T-helper 1 cell treated with Interleukin-12 subunit alpha and Interleukin-12 subunit beta and Interleukin-4 antibody, amounts not matched to agents 30 μg/mL and 1 μg/mL, for 36 hours (primary cell): ENCODE data around the gene SPTBN4.
A peak's percentile ranks its signal among the peaks of the same experiment; 100 is the strongest.

Experiments used
- H3K27ac Mint-ChIP-seq: one replicate; pipeline ENCODE4 v1.8.0; 2021; ENCODE audit warnings: mild to moderate bottlenecking, mixed read lengths
- H3K27me3 Mint-ChIP-seq: one replicate; pipeline ENCODE4 v1.8.0; 2021; ENCODE audit warnings: low read depth, mixed read lengths
- H3K36me3 Mint-ChIP-seq: one replicate; pipeline ENCODE4 v1.8.0; 2021; ENCODE audit warnings: low read depth, mixed read lengths
- H3K4me1 Mint-ChIP-seq: one replicate; pipeline ENCODE4 v1.8.0; 2021; ENCODE audit warnings: low read depth, mixed read lengths
- H3K4me3 Mint-ChIP-seq: one replicate; pipeline ENCODE4 v1.8.0; 2021; ENCODE audit warnings: mild to moderate bottlenecking, moderate library complexity, mixed read lengths
- H3K9me3 Mint-ChIP-seq: one replicate; pipeline ENCODE4 v1.8.0; 2021; ENCODE audit warnings: mixed read lengths

SPTBN4 gene

DNA sequence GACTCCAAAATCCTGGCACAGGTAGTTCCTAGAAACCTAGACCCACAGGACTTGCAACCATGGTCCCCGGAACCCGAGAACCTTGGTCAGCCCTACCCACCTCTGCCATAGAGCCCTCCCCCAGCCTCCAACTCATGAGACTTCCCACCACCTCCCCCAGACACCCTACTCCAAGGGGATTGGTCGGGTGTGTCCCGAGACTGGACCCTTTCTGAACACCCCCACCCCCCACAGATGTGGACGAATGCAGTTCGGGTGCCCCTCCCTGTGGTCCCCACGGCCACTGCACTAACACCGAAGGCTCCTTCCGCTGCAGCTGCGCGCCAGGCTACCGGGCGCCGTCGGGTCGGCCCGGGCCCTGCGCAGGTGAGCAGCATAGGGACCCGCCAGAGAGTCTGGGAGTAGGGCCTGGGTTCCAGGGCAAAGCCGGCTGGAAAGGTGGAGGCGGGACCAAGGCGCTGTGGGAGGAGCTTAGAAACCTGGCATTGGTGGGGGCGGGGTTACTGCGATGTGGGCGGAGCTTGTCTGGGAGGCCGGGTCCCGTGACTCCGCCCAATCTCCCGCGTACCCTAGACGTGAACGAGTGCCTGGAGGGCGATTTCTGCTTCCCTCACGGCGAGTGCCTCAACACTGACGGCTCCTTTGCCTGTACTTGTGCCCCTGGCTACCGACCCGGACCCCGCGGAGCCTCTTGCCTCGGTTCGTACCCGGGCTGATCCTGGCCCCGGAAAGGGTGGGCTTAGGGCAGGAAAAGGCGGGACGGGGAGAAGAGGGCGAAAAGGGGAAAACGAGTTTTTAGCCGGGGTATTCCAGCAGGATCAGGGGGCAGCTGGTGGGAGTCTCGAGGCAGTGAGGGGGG is 146.3 kb downstream of the SPTBN4 start:
- Mint-ChIP-seq H3K27ac (peak overlapping the region; percentile 99), H3K4me3 (peak overlapping the region; percentile 99), H3K36me3 (peaks cover 3% of the 10 kb centered on the region), H3K4me1 (peaks cover 39% of the 10 kb centered on the region), H3K27me3 (no peaks in the 10 kb centered on the region), H3K9me3 (no peaks in the 10 kb centered on the region)

DNA sequence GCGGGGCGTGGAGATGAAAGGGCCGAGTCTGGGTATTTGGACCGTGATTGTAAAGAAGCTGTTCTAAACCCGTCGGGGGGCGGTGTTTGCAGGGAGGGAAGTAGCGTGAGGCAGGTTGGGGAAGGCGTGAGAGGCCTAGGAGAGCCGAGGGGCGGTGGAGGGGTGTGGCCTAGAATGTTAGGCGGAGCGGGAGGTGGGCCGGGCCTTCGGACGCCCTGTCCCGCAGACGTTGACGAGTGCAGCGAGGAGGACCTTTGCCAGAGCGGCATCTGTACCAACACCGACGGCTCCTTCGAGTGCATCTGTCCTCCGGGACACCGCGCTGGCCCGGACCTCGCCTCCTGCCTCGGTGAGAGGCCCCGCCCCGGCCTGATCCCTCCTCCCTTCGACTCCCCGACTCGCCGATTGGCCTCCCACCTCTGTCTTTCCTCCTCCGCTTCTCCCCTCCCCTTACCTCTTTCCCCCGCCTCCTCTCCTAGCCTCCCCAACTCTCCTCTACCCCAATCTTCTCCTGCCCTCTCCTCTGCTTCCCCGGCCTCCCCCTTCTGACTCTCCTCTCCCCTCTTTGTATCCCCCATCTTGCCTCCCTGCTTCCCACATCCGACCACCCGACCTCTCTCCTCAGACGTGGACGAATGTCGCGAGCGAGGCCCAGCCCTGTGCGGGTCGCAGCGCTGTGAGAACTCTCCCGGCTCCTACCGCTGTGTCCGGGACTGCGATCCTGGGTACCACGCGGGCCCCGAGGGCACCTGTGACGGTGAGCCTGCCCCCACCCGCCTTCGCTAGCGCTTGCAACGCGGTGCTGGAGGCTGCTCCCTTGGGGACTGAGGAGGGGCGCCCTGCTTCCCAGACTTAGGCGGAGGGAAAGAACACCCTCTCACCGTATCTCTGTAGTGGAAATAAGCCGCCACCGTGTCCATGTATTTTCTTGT is 147.2 kb downstream of the SPTBN4 start:
- no peaks in the 10 kb centered on the region for H3K9me3 Mint-ChIP-seq
- H3K4me3 Mint-ChIP-seq = peak overlapping the region; percentile 99
- H3K27me3 Mint-ChIP-seq = no peaks in the 10 kb centered on the region
- H3K36me3 Mint-ChIP-seq = peaks cover 3% of the 10 kb centered on the region
- H3K4me1 Mint-ChIP-seq = peaks cover 35% of the 10 kb centered on the region
- H3K27ac Mint-ChIP-seq = peak overlapping the region; percentile 99

- Mint-ChIP-seq H3K9me3 (no peaks in the 10 kb centered on the region), H3K27ac (peak overlapping the region; percentile 99), H3K4me1 (peaks cover 36% of the 10 kb centered on the region), H3K27me3 (no peaks in the 10 kb centered on the region), H3K36me3 (peaks cover 10% of the 10 kb centered on the region), H3K4me3 (peak overlapping the region; percentile 99)
These were observed 148.0 kb downstream of the SPTBN4 start for GRCh38 chr19:40614622-40615411.

- Mint-ChIP-seq H3K27ac (no peak overlapping the region), H3K9me3 (no peaks in the 10 kb centered on the region), H3K36me3 (peaks cover 12% of the 10 kb centered on the region), H3K4me1 (peaks cover 28% of the 10 kb centered on the region), H3K27me3 (no peaks in the 10 kb centered on the region), H3K4me3 (no peak overlapping the region)
These were observed 149.4 kb downstream of the SPTBN4 start for GRCh38 chr19:40616178-40616577.

- Mint-ChIP-seq H3K4me1 (peaks cover 30% of the 10 kb centered on the region), H3K36me3 (peaks cover 17% of the 10 kb centered on the region), H3K27ac (no peak overlapping the region), H3K27me3 (no peaks in the 10 kb centered on the region), H3K9me3 (no peaks in the 10 kb centered on the region), H3K4me3 (no peak overlapping the region)
These were observed 150.1 kb downstream of the SPTBN4 start for GRCh38 chr19:40616941-40617340.

DNA sequence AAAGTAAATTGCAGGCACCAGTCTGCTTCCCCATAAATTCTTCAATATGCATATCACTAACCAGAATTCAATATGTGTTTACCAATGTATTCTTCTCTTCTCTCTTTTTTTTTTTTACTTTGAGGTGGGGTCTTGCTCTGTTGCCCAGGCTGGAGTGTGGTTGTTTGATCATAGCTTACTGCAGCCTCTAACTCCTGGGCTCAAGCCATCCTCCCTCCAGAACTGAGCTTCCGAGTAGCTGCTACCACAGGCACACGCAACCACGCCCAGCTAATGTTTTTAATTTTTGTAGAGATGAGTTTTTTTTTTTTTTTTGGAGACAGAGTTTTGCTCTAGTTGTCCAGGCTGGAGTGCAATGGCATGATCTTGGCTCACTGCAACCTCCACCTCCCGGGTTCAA is 151.2 kb downstream of the SPTBN4 start:
- H3K36me3 Mint-ChIP-seq = peaks cover 22% of the 10 kb centered on the region
- H3K4me1 Mint-ChIP-seq = peaks cover 22% of the 10 kb centered on the region
- no peaks in the 10 kb centered on the region for H3K27me3 Mint-ChIP-seq
- no peak overlapping the region for H3K4me3 Mint-ChIP-seq
- H3K27ac Mint-ChIP-seq = no peak overlapping the region
- H3K9me3 Mint-ChIP-seq = no peaks in the 10 kb centered on the region

GRCh38 chr19:40619333-40620160 is 152.7 kb downstream of the SPTBN4 start:
- H3K27ac Mint-ChIP-seq = peak overlapping the region; percentile 60
- no peaks in the 10 kb centered on the region for H3K9me3 Mint-ChIP-seq
- peaks cover 27% of the 10 kb centered on the region for H3K36me3 Mint-ChIP-seq
- H3K27me3 Mint-ChIP-seq = no peaks in the 10 kb centered on the region
- no peak overlapping the region for H3K4me3 Mint-ChIP-seq
- peaks cover 18% of the 10 kb centered on the region for H3K4me1 Mint-ChIP-seq

DNA sequence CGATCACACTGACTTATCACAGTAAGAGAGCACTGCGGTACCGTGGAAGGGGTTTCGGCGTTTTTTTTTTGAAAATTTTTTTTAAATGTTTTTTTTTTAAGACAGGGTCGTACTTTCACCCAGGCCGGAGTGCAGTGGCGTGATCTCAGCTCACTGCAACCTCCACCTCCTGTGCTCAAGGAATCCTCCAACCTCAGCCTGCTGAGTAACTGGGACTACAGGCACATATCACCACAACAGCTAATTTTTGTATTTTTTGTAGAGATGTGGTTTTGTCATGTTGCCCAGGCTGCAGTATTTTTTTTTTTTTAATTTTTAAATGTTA is 153.3 kb downstream of the SPTBN4 start:
- H3K4me1 Mint-ChIP-seq = peaks cover 15% of the 10 kb centered on the region
- H3K36me3 Mint-ChIP-seq = peaks cover 30% of the 10 kb centered on the region
- no peaks in the 10 kb centered on the region for H3K27me3 Mint-ChIP-seq
- H3K27ac Mint-ChIP-seq = no peak overlapping the region
- no peaks in the 10 kb centered on the region for H3K9me3 Mint-ChIP-seq
- no peak overlapping the region for H3K4me3 Mint-ChIP-seq

GRCh38 chr19:40621283-40621682 is 154.5 kb downstream of the SPTBN4 start:
- H3K36me3 Mint-ChIP-seq = peaks cover 30% of the 10 kb centered on the region
- no peak overlapping the region for H3K27ac Mint-ChIP-seq
- H3K4me3 Mint-ChIP-seq = no peak overlapping the region
- peaks cover 13% of the 10 kb centered on the region for H3K4me1 Mint-ChIP-seq
- no peaks in the 10 kb centered on the region for H3K9me3 Mint-ChIP-seq
- no peaks in the 10 kb centered on the region for H3K27me3 Mint-ChIP-seq

DNA sequence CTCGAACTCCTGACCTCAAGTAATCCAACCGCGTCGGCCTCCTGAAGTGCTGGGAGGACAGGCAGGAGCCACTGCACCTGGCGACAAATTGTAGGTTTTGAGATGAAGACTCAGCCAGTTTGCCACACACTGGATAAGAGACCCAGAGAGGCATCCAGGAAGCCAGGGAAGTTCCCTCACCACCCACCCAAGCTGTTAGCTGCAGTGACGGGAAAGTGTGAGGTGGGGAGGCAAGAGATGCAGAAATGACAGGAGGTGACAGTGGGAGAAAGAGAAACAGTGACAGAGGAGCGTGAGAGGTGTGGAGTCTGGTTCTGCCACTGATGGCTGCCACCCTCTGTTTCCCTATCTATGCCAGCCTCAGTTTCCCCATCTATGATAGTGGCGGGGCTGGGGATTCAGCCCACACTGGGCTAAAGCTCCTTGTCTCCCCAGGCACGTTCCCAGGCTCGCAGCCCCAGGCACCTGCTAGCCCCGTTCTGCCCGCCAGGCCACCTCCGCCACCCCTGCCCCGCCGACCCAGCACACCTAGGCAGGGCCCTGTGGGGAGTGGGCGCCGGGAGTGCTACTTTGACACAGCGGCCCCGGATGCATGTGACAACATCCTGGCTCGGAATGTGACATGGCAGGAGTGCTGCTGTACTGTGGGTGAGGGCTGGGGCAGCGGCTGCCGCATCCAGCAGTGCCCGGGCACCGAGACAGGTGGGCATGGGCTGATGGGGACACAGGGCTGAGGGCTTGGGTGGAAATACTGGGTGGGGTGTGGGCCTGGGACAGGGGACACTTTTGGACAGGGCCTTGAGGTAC is 155.4 kb downstream of the SPTBN4 start:
- Mint-ChIP-seq H3K4me3 (no peak overlapping the region), H3K9me3 (no peaks in the 10 kb centered on the region), H3K36me3 (peaks cover 30% of the 10 kb centered on the region), H3K4me1 (peaks cover 13% of the 10 kb centered on the region), H3K27me3 (no peaks in the 10 kb centered on the region), H3K27ac (no peak overlapping the region)

DNA sequence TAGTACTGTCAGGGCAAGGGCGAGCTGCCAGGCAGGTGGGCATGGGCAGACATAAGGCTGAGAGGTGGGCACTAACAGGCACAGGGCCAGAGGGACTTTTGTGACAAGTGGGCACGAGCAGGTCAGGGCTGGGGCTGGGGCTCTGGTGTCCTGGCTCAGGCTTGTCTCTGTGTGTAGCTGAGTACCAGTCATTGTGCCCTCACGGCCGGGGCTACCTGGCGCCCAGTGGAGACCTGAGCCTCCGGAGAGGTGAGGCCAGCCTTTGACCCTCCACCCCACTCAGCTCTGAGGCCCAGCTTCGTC is 155.9 kb downstream of the SPTBN4 start:
- Mint-ChIP-seq H3K27ac (no peak overlapping the region), H3K27me3 (no peaks in the 10 kb centered on the region), H3K9me3 (no peaks in the 10 kb centered on the region)

GRCh38 chr19:40623403-40624251 is 156.8 kb downstream of the SPTBN4 start:
- H3K36me3 Mint-ChIP-seq = peaks cover 30% of the 10 kb centered on the region
- H3K4me1 Mint-ChIP-seq = peaks cover 13% of the 10 kb centered on the region
- H3K27ac Mint-ChIP-seq = no peak overlapping the region
- H3K27me3 Mint-ChIP-seq = no peaks in the 10 kb centered on the region
- H3K9me3 Mint-ChIP-seq = no peaks in the 10 kb centered on the region
- H3K4me3 Mint-ChIP-seq = no peak overlapping the region

More for the DNA sequence above, 155.9 kb downstream of the SPTBN4 start:
- peaks cover 13% of the 10 kb centered on the region for H3K4me1 Mint-ChIP-seq
- no peak overlapping the region for H3K4me3 Mint-ChIP-seq
- H3K36me3 Mint-ChIP-seq = peaks cover 30% of the 10 kb centered on the region
